ENCODE data around the gene VGLL3.

VGLL3 gene

GRCh38 chr3:86954747-86955146, 36.2 kb downstream of the VGLL3 start:
- no peak for DNase-seq (ENCODE audit: low read depth in 2 of 2, low spot score in 1 of 2)

GRCh38 chr3:86954226-86954625, 36.7 kb downstream of the VGLL3 start:
- DNase-seq (ENCODE audit: low read depth in 2 of 2, low spot score in 1 of 2): no peak

- no peak for DNase-seq (ENCODE audit: low read depth in 2 of 2, low spot score in 1 of 2)
These were observed 39.6 kb downstream of the VGLL3 start for GRCh38 chr3:86951322-86951721.

GRCh38 chr3:86950717-86951116, 40.2 kb downstream of the VGLL3 start:
- DNase-seq (ENCODE audit: low read depth in 2 of 2, low spot score in 1 of 2): no peak

- no peak for DNase-seq (ENCODE audit: low read depth in 2 of 2, low spot score in 1 of 2)
These were observed 41.1 kb downstream of the VGLL3 start for GRCh38 chr3:86949850-86950249.

- no peak for DNase-seq (ENCODE audit: low read depth in 2 of 2, low spot score in 1 of 2)
These were observed 42.1 kb downstream of the VGLL3 start for GRCh38 chr3:86948822-86949221.

- DNase-seq (ENCODE audit: low read depth in 2 of 2, low spot score in 1 of 2): no peak
These were observed 48.7 kb downstream of the VGLL3 start for GRCh38 chr3:86942206-86942605.

GRCh38 chr3:86938416-86939105, 52.4 kb downstream of the VGLL3 start:
- DNase-seq (ENCODE audit: low read depth in 2 of 2, low spot score in 1 of 2): no peak

- no peak for DNase-seq (ENCODE audit: low read depth in 2 of 2, low spot score in 1 of 2)
These were observed 53.6 kb downstream of the VGLL3 start for GRCh38 chr3:86937306-86937791.

GRCh38 chr3:86934851-86935250, 56.1 kb downstream of the VGLL3 start:
- DNase-seq (ENCODE audit: low read depth in 2 of 2, low spot score in 1 of 2): no peak

GRCh38 chr3:86930831-86931230, 60.1 kb downstream of the VGLL3 start:
- no peak for DNase-seq (ENCODE audit: low read depth in 2 of 2, low spot score in 1 of 2)

- no peak for DNase-seq (ENCODE audit: low read depth in 2 of 2, low spot score in 1 of 2)
These were observed 60.8 kb downstream of the VGLL3 start for GRCh38 chr3:86930181-86930580.

- no peak for DNase-seq (ENCODE audit: low read depth in 2 of 2, low spot score in 1 of 2)
These were observed 61.9 kb downstream of the VGLL3 start for GRCh38 chr3:86929046-86929445.

- DNase-seq (ENCODE audit: low read depth in 2 of 2, low spot score in 1 of 2): no peak
These were observed 67.9 kb downstream of the VGLL3 start for GRCh38 chr3:86923071-86923491.

GRCh38 chr3:86921971-86922680, 68.8 kb downstream of the VGLL3 start:
- DNase-seq (ENCODE audit: low read depth in 2 of 2, low spot score in 1 of 2): no peak

- no peak for DNase-seq (ENCODE audit: low read depth in 2 of 2, low spot score in 1 of 2)
These were observed 76.3 kb downstream of the VGLL3 start for GRCh38 chr3:86914670-86915069.

- no peak for DNase-seq (ENCODE audit: low read depth in 2 of 2, low spot score in 1 of 2)
These were observed 77.8 kb downstream of the VGLL3 start for GRCh38 chr3:86913160-86913559.

- DNase-seq (ENCODE audit: low read depth in 2 of 2, low spot score in 1 of 2): no peak
These were observed 95.7 kb downstream of the VGLL3 start for GRCh38 chr3:86895202-86895601.

- DNase-seq (ENCODE audit: low read depth in 2 of 2, low spot score in 1 of 2): no peak
These were observed 100.1 kb downstream of the VGLL3 start for GRCh38 chr3:86890741-86891396.

Data from stimulated activated CD8-positive, alpha-beta memory T cell treated with anti-CD3 and anti-CD28 coated beads, Interleukin-4, amount 100 ng/mL, for 4 hours (primary cell).